Esophagus muscularis mucosa (tissue), 4 donors: ENCODE data around the gene CCN6.

Source experiments
- EP300 ChIP-seq: sonication (generic); formaldehyde crosslinking; IDR thresholded peaks from one replicate; pipeline ENCODE4 v1.6.1; 2017; ENCODE audit warnings: antibody characterized with exemption
- POLR2A ChIP-seq: fragments of 450-650 bp; IDR thresholded peaks from one replicate; pipeline ENCODE4 v1.6.1; 2017; ENCODE audit warnings: antibody characterized with exemption, moderate library complexity, mild to moderate bottlenecking, low read depth
- POLR2AphosphoS5 ChIP-seq, 2 donors: sonication (generic); formaldehyde crosslinking; IDR thresholded peaks; one replicate each; pipeline ENCODE4 v1.6.1; 2017; ENCODE audit warnings: antibody characterized with exemption in 2 of 2
- TF ChIP-seq, protein P1 (sequence below), 3 experiments: fragments of 200-600 bp in 2 of 3; fragments of 450-650 bp in 1 of 3; sonication (generic) in 2 of 3; IDR thresholded peaks; one replicate each; pipeline ENCODE4 v1.5.1; 2017 to 2019; ENCODE audit warnings: antibody characterized with exemption in 3 of 3, mild to moderate bottlenecking in 2 of 3, moderate library complexity in 1 of 3

DNA sequence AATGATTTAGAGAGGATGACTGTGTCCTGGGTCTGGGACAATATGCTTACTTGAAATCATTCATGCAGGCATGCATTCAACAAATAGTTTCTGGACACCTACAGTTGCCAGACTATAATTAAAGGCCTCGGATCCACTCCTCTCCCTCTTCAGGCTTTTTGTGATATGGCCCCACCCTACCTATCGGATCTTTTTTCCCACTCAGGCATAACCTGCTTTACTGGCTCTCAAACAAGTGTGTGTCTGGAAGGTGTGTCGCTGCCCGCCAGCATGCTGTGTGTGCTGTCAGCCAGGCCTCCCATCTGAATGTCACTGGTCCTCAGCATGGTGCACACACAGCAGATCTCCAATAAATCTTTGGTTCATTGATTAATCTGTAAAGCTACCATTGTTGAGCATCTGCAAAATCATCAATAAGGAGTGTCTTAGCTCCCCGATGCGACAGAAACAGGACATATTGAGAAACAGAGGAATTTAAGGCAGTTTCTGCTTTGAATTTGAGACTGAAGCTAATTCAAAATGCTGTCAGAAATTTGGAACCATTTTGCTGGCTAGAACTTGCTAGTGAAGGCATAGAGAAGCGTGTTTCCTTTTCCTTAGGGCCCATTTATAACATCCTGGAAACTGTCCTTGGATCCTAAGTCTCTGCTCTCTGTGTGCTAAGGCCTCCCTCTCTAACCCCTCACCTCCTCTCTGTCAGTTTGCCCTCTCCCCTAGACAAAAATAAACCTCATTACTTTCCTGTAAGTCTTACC, 23.5 kb upstream of the CCN6 start:
- TF ChIP-seq, protein P1, sequence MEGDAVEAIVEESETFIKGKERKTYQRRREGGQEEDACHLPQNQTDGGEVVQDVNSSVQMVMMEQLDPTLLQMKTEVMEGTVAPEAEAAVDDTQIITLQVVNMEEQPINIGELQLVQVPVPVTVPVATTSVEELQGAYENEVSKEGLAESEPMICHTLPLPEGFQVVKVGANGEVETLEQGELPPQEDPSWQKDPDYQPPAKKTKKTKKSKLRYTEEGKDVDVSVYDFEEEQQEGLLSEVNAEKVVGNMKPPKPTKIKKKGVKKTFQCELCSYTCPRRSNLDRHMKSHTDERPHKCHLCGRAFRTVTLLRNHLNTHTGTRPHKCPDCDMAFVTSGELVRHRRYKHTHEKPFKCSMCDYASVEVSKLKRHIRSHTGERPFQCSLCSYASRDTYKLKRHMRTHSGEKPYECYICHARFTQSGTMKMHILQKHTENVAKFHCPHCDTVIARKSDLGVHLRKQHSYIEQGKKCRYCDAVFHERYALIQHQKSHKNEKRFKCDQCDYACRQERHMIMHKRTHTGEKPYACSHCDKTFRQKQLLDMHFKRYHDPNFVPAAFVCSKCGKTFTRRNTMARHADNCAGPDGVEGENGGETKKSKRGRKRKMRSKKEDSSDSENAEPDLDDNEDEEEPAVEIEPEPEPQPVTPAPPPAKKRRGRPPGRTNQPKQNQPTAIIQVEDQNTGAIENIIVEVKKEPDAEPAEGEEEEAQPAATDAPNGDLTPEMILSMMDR (IDR thresholded peaks at IDR 0.05), result no peak
- TF ChIP-seq POLR2A (no peak), EP300 (no peak), POLR2AphosphoS5 (IDR thresholded peaks at IDR 0.05) (no peak)
